ENCODE results near the gene VWC2L.

GRCh38 chr2:214578442-214578841 is 167.6 kb downstream of the VWC2L start:
- no peak for TF ChIP-seq POLR2A (IDR thresholded peaks at IDR 0.05)
- TF ChIP-seq CTCF (IDR thresholded peaks at IDR 0.05): no peak
